ENCODE data around the gene SLC13A2.

- TF ChIP-seq POLR2A (IDR thresholded peaks at IDR 0.05) = no peak
- TF ChIP-seq CTCF (IDR thresholded peaks at IDR 0.05) = no peak
Measured at GRCh38 chr17:28480799-28481571, 7.5 kb downstream of the SLC13A2 start.
